Measurements from ENCODE around the gene LGALSL. TPM values are rescaled to one million over a fixed set of nuclear protein-coding genes. Genes with fewer than 3 reads are reported as not detected.

Gene LGALSL
- total RNA-seq, 1 experiment from 2014 or later, result 23.8 TPM

GRCh38 chr2:64462940-64463700, 9.2 kb downstream of the LGALSL start:
- Histone ChIP-seq H3K4me1 (ENCODE audit: insufficient read depth, low read length) (0 out of 2 replicates have a peak, but pooled peaks cover 2% of the 10 kb centered on the region), H3K27ac (ENCODE audit: insufficient read length, low read depth, low read length) (no peak overlapping the region), H3K23ac (ENCODE audit: insufficient read length, low read depth, low read length) (no peak overlapping the region), H4K91ac (ENCODE audit: insufficient read length, low read depth, low read length) (no peak overlapping the region), H4K5ac (ENCODE audit: insufficient read length, low read depth, low read length) (no peak overlapping the region), H3K27me3 (ENCODE audit: insufficient read depth, low read length) (no peaks in the 10 kb centered on the region), H2BK12ac (ENCODE audit: insufficient read length, low read depth, low read length) (no peak overlapping the region), H4K8ac (replicated peaks; ENCODE audit: insufficient read length, low read depth, low read length) (no peak overlapping the region), H2BK5ac (ENCODE audit: insufficient read length, low read length) (no peak overlapping the region), H2AFZ (ENCODE audit: low read length) (no peak overlapping the region), H3K79me2 (ENCODE audit: insufficient read depth, low read length) (no peaks in the 10 kb centered on the region), H3K9ac (ENCODE audit: extremely low read depth, insufficient read length, low read length) (no peak overlapping the region), H3K18ac (ENCODE audit: insufficient read length, low read depth, low read length) (no peak overlapping the region), H3K14ac (ENCODE audit: insufficient read depth, low read length) (no peak overlapping the region), H3K56ac (ENCODE audit: insufficient read length, low read depth, low read length) (no peak overlapping the region), H4K20me1 (ENCODE audit: control insufficient read depth, insufficient read depth, insufficient read length) (no peaks in the 10 kb centered on the region), H2BK20ac (ENCODE audit: low read depth, low read length, poor library complexity, severe bottlenecking) (no peak overlapping the region), H3T11ph (ENCODE audit: low read length) (no peak overlapping the region), H3K4ac (ENCODE audit: low read depth, low read length) (no peak overlapping the region), H2BK120ac (ENCODE audit: low read depth, low read length, poor library complexity, severe bottlenecking) (no peak overlapping the region), H3K79me1 (ENCODE audit: insufficient read depth, low read depth, low read length, poor library complexity, severe bottlenecking) (no peaks in the 10 kb centered on the region), H2AK5ac (ENCODE audit: insufficient read length, low read length) (no peak overlapping the region), H3K9me3 (ENCODE audit: control insufficient read depth, low read depth, low read length) (no peaks in the 10 kb centered on the region), H2BK15ac (ENCODE audit: low read depth, low read length) (no peak overlapping the region), H3K4me2 (ENCODE audit: insufficient read depth, insufficient read length, low read length) (no peak overlapping the region), H3K23me2 (ENCODE audit: insufficient read length, low read depth, low read length, poor library complexity, severe bottlenecking) (no peaks in the 10 kb centered on the region)
- no peak for DNase-seq
- Mint-ChIP-seq H3K27me3 (ENCODE audit: low read depth) (no peaks in the 10 kb centered on the region), H3K4me1 (peaks cover 5 to 19% of the 10 kb centered on the region in 2 experiments), H3K4me3 (no peak overlapping the region), H3K27ac (peak overlapping the region in 1 of 3 experiments; percentile 11; a peak in 1 of 7 replicates), H3K36me3 (ENCODE audit: insufficient read depth in 1 of 3, low read depth in 3 of 3) (peaks cover under 1 to 13% (median 3%) of the 10 kb centered on the region in 3 experiments; a peak in 5 of 7 replicates), H3K9me3 (no peaks in the 10 kb centered on the region)
- WGBS (ENCODE audit: extremely low coverage, insufficient read length, low lambda C conversion rate), result no CpG with 5 or more reads among the region's 5 CpGs
- TF ChIP-seq CTCF (conservative IDR thresholded peaks at IDR 0.05), result no peak

Data from H9 (cell line).